ENCODE data around the gene HTR4. TPM values are rescaled to one million over a fixed set of nuclear protein-coding genes. Genes with fewer than 3 reads are reported as not detected.
A peak's percentile ranks its signal among the peaks of the same experiment; 100 is the strongest.
"Not testable (repeated sequence)": the region's sequence is repeated elsewhere in the genome, so short reads cannot be mapped to it uniquely, and the experiment has no call there.

Gene HTR4
- total RNA-seq, 1 donor from 2014 or later = 0.70 TPM

DNA sequence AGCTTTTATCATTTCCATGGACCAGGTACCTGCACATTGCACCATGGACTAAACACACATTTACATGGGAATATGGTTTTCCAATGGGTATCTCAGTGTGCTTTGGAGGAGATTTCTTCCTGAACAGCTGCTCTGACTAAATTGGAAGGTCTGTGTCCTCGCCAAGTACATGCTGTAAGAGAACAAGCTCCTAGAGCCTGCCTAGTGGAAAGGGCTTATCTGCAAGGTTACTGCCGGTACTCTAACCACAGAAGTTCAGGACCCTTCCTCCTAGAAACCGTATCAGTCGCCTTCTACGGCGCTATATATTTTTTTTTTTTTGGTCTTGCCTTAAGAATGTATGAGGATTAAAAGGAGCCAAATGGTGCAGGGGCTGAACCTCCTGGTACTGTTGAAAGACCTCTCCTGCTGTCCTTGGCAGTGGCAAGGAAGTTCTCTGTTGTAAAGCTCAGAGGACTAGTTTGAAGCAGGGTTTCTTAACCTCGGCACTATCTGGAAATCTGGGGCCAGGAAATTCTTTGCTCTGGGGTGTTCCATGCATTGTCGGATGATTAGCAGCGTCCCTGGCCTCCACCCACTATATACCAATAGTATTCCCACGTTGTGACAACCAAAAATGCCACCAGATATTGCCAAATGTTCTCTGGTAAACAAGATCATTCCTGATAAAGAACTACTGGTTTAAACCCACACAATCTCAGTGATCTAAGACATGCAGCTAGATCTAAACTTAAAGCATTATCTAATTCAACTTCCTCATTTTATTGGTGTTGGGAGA is 163.1 kb downstream of the HTR4 start:
- DNase-seq (ENCODE audit: low spot score) = no peak
- intact Hi-C loops (cut with DNase I) = no loop called here

DNA sequence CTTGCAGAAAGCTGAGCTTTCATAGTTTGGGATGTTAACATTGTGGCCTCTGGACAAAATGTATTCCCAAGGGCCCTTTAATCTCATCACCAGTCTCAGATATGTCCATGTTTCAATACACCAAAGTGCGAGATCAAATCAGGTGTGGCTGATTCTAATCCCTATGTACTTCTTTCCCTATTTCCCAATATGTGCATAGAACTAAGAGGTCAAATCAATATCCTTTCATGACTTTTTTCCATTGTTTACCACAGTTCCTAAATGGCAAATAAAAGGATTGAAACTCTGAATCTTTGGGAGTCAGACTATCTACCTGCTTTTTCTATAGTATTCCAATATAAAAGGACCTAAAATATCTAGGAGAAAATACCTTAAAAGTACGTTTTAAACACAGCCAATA is 165.6 kb downstream of the HTR4 start:
- intact Hi-C loops (cut with DNase I) = no loop called here
- no peak for DNase-seq (ENCODE audit: low spot score)

DNA sequence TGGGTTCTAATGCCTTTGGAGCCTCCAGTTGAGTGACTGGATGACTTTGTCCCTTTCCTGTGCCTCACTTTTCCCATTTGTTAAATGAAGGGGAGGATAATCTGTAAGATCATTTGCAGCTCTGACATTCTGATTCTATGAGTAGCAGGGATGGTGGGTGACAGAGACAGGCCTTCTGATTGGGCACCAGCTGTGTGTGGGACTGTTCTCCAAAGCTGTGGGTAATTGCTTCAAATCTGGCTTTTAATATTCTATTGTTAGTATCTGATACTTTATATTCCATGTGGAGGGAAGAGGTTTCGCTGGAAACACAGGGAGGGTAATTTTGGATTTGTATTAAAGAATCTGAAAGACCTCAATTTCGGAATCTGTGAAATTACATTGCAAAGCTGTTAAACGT is 167.9 kb downstream of the HTR4 start:
- intact Hi-C loops (cut with DNase I) = no loop called here
- no peak for DNase-seq (ENCODE audit: low spot score)

DNA sequence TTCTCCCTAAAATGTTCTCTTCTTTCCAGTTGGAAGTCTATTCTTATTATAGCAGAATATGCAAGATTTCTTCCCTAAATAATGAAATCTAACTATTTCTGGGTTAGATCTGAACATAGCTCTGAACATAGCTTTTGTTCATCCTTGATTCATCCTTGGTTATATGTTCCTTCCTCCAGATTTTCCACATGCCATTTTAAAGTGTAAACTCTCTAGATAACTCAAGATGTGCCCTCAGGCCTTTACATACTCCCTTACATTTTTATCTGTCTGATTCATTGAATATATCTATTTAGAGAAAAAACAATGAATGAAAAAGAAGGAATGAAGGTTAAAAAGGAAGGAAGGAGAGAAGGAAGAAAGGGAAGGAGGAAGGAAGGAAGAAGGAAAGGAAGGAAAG is 169.7 kb downstream of the HTR4 start:
- no peak for DNase-seq (ENCODE audit: low spot score)
- intact Hi-C loops (cut with DNase I) = no loop called here

DNA sequence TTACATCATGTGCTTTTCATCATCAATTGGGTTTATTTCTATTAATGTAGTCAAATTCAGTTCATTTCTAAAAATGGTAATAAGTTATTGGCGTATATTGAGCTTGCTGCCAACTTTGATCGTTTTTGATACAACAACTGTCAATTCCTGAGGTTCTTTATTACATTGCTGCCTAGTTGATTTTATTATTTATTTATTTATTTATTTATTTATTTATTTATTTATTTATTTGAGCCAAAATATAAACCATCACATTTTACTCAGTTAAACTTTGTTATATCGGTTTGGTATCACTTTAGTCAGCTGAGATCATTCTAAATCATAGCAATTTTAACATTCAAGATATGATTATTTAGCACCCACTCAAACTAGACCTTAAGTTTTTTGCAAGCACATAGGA is 170.6 kb downstream of the HTR4 start:
- no peak for DNase-seq (ENCODE audit: low spot score)
- intact Hi-C loops (cut with DNase I) = no loop called here

DNA sequence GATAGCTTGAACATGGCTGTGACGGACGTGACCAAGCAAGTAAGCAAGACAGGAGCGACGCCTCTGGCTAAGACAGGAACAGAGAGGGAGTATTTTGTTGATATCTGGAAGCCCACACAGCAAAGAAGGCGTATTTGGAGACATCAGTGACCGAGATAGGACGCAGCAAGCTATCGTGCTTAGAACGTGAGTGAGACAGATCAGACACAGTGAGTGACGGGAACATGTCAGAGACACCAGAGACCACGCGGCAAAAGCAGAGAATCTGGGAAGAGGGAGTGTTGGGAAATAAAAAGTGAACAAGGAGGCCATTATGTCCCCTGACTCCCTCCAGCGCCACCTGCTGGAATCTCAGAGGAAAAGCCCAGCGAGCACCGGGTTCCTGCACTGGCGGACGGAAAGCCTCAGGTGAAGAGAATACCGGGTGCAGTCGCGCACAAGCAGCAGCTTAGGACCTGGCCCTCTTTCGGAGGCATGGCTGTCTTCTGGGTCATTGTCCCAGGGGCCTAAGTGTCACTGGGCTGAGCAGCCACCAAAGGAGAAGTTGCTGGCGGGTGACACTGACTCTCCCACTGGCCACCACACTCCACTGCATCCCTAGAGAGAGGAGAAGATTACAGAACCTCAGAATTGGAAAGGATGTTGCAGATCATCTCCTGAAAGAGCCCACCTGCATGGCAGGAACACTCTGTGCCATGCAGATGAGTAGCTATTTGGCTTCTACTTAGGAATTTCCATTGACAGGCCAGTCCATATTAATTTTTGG is 171.4 kb downstream of the HTR4 start:
- intact Hi-C loops (cut with DNase I) = no loop called here
- DNase-seq (ENCODE audit: low spot score) = peak; percentile 84

DNA sequence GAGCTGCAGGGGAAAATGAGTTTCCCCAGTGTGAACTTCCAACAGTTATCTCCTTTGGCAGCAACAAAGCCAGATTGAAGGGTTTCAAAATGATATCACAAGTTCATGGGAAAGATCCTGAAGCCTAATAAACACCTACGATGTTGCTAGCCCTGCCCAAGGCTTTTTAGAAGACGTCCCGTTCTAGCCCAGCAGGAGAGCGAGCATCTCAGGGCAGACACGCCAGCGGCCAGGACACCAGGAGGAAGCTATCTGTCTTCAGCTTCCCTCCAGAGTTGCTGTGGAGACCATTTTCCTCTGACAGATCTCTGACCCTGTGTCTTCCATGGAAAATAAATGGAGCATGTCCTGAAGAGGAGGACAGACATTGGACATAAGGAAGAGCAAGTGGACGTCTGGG is 172.1 kb downstream of the HTR4 start:
- no peak for DNase-seq (ENCODE audit: low spot score)
- intact Hi-C loops (cut with DNase I) = no loop called here

DNA sequence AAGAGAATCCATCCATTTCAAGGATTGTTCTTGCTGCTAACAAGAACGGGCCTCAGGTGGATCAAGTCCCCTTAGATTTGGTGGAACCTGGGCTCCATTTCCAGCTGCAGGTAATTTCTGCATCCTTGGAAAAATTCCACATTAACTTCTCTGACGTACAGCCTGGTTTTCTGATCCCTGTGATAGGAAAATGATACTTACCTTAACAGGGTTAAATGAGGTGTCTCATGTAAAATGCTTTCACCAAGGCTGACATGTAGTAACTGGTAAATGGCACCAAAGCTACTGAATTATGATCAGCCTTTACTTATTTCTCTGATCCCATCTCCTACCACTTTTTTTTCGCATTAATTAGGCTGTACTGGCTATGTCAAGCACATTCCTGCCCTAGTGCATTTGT is 176.9 kb downstream of the HTR4 start:
- DNase-seq (ENCODE audit: low spot score) = no peak
- intact Hi-C loops (cut with DNase I) = no loop called here

DNA sequence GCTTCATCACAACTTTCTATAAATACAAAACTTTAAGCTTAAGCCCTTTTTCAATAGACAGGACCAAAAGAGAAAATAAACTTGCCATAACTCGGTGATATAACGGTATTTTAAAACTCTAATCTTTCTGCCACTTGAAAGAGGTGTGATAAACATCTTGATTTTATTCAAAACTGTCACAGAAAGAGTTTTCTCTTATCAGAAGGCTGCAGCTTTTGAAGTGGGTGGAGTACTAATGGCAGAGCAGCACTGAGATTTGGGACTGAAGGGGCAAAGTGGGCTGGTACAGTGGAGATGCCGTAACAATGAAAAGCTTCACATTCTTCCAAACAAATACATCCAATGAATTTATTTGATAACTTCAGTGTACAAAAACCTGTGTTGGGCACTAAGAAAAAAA is 178.0 kb downstream of the HTR4 start:
- intact Hi-C loops (cut with DNase I) = no loop called here
- no peak for DNase-seq (ENCODE audit: low spot score)

DNA sequence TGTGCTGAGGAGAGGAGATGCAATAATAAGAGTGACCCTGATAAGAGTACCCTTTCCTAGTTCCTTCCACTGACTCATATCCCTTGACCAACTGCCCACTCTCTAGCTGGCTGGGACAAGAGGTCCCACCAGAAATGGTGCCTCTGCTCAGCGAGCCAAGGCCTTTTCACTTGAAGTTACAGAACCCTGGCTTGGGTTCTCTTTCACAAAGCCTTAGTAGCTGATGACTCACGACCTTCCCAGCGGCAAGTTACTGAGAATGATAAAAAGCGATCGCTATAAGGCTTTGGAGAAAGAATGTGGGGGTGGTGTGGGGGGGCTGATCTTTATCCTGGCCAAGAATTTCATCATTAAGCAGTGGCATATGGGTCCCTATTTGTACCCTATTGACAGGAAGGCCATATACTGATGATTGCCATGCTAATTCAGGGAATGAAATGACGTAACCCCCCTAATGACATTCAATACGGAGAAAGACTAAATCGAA is 180.3 kb downstream of the HTR4 start:
- DNase-seq (ENCODE audit: low spot score) = peak; percentile 81
- intact Hi-C loops (cut with DNase I) = no loop called here

DNA sequence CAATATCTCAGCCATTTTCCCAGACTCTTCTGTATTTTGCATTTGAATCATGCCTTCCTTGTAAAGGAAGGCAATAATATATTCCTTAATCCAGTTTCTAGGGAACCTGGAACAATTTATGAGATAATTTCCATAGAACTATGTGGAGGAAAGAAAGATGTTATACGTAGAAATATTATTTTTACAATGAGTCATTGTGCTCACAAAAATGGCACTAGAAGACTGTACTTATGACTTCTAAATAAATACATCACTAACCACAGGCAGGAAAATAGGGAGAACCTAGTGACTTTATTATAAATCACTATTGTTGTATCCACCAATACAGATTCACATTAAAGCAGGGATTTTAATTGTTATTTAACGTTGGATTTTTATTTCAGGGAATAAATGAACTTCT is 182.9 kb downstream of the HTR4 start:
- intact Hi-C loops (cut with DNase I) = no loop called here

DNA sequence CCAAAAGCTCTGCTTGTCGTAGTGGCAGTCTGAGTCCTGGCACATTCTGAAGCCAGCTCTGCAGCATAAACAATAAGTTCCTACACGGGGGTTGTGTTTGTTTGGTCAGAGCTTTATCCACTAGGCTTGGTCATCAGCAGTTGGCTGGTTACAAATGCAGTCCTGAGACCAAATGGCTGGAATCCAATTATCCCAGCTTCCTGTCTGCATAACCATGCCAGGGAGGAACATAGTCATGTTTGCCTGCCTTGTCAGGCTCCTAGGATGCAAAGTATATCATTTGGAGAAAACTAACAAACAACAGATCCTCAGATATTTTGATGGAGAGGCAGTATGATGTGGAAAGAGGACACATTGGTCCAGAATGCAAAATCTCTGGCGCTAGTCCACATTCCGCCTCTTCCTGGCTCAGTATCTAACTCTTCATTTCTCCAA is 184.8 kb downstream of the HTR4 start:
- intact Hi-C loops (cut with DNase I) = no loop called here
- DNase-seq (ENCODE audit: low spot score) = no peak

More for the DNA sequence above, 182.9 kb downstream of the HTR4 start:
- DNase-seq (ENCODE audit: low spot score) = no peak

DNA sequence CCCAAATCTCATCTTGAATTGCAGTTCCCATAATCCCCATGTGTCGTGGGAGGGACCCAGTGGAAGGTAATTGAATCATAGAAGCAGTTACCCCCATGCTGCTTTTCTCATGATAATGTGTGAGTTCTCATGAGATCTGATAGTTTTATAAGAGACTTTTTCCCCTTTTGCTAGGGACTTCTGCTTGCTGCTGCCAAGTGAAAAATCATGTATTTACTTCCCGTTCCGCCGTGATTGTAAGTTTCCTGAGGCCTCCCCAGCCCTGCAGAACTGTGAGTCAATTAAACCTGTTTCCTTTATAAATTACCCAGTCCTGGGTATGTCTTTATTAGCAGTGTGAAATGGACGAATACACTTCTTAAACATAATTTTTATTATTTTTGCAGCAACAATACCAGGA is 185.6 kb downstream of the HTR4 start:
- DNase-seq (ENCODE audit: low spot score); intact Hi-C loops (cut with DNase I): not testable (repeated sequence)

DNA sequence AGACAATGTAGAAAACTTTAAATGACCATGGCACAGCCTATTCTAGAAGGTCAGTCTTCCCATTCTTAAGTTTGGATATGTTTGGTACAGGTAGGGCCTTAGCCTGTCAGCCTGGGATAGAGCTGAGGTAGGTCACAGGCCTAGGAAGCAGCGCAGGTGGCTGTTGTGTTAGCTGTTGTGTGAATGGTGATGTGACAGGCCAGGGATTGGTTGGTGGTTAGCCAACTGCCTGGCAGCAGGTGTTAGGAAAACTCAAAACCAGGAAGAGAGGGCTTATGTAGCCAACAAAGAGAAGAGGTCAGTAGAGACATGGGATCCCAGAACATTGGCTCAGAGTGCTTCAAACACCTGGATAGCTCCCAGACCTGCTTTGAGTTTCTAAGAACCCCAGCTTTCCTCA is 186.4 kb downstream of the HTR4 start:
- intact Hi-C loops (cut with DNase I) = no loop called here
- DNase-seq (ENCODE audit: low spot score) = no peak

DNA sequence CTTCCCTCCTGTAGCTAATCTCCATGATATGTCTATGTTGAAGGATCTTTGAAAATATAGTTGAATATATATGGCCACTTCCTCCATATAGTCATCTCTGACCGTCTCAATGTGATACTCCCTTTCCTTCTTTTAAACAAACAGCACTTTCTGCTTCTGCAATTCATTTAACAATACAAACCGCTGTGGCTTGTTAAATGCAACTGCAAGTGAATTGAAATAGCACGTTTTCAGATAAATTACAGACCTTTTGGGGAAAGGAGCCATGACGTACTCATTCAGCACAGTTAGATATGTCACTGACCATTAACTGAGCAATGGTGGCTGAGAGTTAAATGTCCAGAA is 188.1 kb downstream of the HTR4 start:
- no peak for DNase-seq (ENCODE audit: low spot score)
- intact Hi-C loops (cut with DNase I) = no loop called here

DNA sequence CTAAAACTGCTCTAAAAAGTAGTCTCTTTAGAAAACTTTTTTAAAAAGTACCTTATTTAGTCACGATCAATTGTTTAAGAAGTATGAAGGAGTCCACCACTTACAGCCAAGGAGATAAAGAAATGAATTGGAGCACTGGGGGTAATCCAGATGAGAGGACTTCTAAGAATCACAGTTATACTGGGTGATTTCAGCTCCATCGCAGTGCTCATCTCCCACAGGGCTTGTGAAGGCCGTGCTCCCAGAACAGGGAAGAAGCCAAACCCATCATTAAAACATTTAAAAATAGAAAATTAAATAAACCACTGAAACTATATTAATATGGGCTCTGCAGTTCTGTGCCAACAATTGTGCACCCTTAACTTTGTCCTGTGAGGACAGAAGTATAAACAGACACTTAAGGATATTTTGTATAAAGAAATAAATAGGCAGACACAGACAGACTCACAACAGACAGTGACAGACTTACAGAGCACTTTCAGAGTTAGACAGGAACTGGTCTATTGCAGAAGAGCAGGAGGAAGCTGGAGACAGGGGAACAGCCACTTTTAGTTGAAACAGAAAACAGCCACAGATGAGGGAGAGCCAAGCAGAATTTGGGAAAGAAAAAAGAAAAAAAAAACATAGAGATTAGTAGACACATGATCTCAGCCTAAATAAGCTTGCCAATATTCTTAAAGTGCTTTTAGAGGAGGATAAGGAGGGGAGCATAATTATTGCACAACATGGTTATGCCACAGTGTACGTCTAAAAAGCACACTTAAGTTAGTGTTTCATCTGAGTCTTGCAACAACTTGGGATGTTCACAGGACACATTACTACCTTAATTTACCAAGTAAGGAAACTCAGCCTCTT is 188.7 kb downstream of the HTR4 start:
- DNase-seq (ENCODE audit: low spot score) = no peak
- intact Hi-C loops (cut with DNase I) = no loop called here

DNA sequence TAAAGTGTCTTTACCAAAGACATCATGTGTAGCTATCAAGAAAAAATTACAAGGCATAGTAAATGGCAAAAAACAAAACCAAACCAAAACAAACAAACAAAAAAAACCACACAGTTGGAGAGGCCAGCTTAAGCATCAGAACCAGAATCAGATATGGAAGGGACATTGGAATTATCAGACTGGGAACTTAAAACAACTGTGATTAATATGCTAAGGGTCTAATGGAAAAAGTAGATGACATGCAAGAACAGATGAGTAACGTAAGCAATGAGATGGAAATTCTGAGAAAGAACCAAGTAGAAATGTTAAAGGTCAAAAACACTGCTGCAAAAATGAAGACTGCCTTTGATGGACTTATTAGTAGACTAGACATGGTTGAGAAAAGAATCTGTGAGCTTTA is 194.7 kb downstream of the HTR4 start:
- intact Hi-C loops (cut with DNase I) = no loop called here
- no peak for DNase-seq (ENCODE audit: low spot score)

DNA sequence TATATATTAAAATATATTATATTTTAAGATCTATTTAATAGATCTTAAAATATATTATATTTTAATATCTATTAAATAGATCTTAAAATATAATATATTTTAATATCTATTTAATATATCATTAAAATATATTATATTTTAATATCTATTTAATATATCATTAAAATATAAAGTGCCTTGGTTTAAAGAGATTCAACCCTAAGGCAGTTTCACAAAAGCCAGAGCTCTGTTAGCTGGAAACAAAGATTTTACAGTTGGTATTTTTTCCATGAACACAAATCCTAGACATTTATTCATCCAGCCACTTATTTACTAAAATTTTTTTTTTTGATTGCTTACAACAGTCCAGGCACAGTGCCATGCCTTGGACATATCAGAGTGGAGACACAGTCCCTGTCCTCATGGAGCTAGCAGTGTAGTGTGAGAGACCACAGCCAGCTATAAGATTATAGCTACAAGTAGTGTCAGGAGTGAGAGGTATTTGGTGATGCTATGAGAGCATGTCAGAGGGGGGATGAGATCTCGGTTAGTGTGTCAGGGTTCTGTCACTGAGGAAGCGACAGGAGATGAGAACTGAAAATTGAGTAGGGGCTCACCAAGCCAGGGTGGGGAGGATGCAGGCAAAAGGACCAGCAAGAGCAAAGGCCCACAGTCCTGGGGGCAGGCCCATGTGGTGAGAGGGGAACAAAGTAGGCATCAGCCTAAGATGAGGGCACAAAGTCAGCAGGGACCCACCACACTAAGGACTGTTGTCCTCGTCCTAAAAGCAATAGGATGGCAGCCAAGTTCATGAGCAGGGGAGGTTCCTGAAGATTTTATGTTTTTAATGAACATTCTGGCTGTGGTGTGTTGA is 196.1 kb downstream of the HTR4 start:
- intact Hi-C loops (cut with DNase I) = no loop called here
- DNase-seq (ENCODE audit: low spot score) = no peak

DNA sequence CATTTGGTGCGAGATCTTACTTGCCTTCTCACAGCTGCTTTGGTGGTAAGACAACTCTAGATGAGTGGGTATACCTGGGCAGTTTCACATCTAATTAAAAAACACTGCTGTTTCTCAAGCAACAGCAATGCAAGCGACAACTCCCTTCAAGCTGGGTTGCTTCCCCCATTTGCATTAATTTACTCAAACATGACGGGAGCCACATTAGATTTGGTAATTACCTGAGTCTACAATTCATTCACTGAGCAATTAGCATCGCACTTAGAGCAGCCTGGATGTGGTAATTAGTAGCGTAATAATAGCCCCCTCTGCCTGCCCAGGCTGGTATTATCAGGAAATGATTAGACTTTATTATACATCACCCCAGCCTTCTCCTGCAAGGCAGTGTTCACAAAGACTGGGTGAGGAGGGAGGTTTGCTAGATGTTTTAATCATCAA is 197.1 kb downstream of the HTR4 start:
- intact Hi-C loops (cut with DNase I) = no loop called here

More for the DNA sequence above, 197.1 kb downstream of the HTR4 start:
- no peak for DNase-seq (ENCODE audit: low spot score)

All from cardiac septum (tissue), 1 donor.